ENCODE data around the gene EN1.

EN1 gene

DNA sequence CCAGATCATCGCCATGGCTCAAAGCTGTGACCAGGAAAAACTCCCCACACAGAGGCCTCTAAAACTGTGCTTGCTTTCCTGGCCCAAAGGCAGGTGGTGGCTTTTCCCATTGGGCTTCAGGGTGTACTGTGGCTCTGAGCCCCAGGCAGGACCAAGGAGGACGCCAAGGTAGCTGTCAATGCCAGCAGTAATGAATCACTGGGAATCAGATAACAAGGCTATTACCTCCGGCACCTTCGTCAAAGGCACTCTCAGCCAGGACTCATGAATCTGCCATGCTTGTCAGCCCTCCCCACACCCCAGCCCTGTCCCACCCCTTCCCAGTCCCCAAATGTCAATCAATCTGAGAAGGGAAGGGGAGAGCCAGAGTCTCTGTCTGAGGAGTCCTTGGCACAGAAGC is 27.9 kb upstream of the EN1 start:
- Histone ChIP-seq H3K9me3 (ENCODE audit: control insufficient read depth, low read length) (no peaks in the 10 kb centered on the region), H3K27me3 (ENCODE audit: control insufficient read depth, insufficient read depth, low read length) (no peaks in the 10 kb centered on the region), H3K79me2 (no peaks in the 10 kb centered on the region), H2AFZ (no peak overlapping the region), H3K4me1 (no peaks in the 10 kb centered on the region), H3K27ac (no peak overlapping the region), H3K4me3 (ENCODE audit: low read depth, low read length) (no peak overlapping the region), H3K9ac (no peak overlapping the region), H3K4me2 (ENCODE audit: low read length) (no peak overlapping the region), H3K36me3 (ENCODE audit: control insufficient read depth, insufficient read depth, low read length) (no peaks in the 10 kb centered on the region)
- TF ChIP-seq, protein P1, sequence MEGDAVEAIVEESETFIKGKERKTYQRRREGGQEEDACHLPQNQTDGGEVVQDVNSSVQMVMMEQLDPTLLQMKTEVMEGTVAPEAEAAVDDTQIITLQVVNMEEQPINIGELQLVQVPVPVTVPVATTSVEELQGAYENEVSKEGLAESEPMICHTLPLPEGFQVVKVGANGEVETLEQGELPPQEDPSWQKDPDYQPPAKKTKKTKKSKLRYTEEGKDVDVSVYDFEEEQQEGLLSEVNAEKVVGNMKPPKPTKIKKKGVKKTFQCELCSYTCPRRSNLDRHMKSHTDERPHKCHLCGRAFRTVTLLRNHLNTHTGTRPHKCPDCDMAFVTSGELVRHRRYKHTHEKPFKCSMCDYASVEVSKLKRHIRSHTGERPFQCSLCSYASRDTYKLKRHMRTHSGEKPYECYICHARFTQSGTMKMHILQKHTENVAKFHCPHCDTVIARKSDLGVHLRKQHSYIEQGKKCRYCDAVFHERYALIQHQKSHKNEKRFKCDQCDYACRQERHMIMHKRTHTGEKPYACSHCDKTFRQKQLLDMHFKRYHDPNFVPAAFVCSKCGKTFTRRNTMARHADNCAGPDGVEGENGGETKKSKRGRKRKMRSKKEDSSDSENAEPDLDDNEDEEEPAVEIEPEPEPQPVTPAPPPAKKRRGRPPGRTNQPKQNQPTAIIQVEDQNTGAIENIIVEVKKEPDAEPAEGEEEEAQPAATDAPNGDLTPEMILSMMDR (IDR thresholded peaks at IDR 0.05) = no peak

DNA sequence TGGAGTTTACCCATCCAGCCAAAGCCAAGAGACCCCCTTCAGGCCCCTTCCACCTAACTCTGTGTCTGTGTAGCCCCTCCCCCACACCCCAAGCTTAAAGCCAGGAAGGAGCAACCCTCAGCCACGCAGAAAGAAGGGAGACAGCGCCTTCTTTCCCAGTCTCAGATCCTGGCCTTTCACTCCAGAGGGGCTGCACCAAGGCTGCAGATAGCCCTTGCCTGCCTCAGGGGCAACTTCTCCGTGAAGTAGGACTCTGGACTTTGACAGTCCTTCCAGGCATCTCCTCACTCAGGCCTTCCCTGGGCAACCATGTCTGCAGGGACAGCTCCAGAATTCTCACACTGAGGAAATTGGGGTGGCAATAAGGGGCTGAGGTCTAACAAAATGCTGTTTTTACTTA is 26.9 kb upstream of the EN1 start:
- Histone ChIP-seq H3K36me3 (ENCODE audit: control insufficient read depth, insufficient read depth, low read length) (no peaks in the 10 kb centered on the region), H3K79me2 (no peaks in the 10 kb centered on the region), H3K9me3 (ENCODE audit: control insufficient read depth, low read length) (no peaks in the 10 kb centered on the region), H3K4me2 (ENCODE audit: low read length) (no peak overlapping the region), H3K4me1 (no peaks in the 10 kb centered on the region), H3K27me3 (ENCODE audit: control insufficient read depth, insufficient read depth, low read length) (no peaks in the 10 kb centered on the region), H3K9ac (no peak overlapping the region), H3K27ac (no peak overlapping the region), H2AFZ (no peak overlapping the region), H3K4me3 (ENCODE audit: low read depth, low read length) (no peak overlapping the region)
- TF ChIP-seq, protein P1 (IDR thresholded peaks at IDR 0.05) = no peak

DNA sequence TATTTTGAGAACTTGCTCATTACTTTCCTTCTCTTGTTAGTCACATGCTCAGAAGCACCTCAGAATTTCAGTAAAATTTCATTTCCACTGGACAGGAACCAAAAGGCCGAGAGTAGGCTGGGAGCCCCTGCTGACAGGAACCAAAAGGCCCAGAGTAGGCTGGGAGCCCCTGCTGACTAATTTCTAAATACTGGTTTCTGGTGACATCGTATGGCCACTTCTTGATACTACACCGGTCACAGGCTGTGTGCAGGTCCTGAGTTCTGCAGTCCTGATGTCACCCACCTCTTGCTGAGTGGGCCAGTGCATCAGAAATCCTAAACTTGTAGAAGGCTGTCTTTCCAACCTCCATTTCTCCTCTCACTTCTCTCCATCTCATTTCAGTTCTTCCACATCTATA is 17.7 kb upstream of the EN1 start:
- no peak overlapping the region for H2AFZ ChIP-seq
- H3K4me3 ChIP-seq (ENCODE audit: low read depth, low read length) = no peak overlapping the region
- H3K9ac ChIP-seq = no peak overlapping the region
- H3K36me3 ChIP-seq (ENCODE audit: control insufficient read depth, insufficient read depth, low read length) = no peaks in the 10 kb centered on the region
- H3K79me2 ChIP-seq = no peaks in the 10 kb centered on the region
- H3K9me3 ChIP-seq (ENCODE audit: control insufficient read depth, low read length) = no peaks in the 10 kb centered on the region
- H3K27me3 ChIP-seq (ENCODE audit: control insufficient read depth, insufficient read depth, low read length) = no peaks in the 10 kb centered on the region
- no peak overlapping the region for H3K27ac ChIP-seq
- H3K4me2 ChIP-seq (ENCODE audit: low read length) = no peak overlapping the region
- TF ChIP-seq, protein P1 (IDR thresholded peaks at IDR 0.05) = peak; percentile 49
- no peaks in the 10 kb centered on the region for H3K4me1 ChIP-seq

DNA sequence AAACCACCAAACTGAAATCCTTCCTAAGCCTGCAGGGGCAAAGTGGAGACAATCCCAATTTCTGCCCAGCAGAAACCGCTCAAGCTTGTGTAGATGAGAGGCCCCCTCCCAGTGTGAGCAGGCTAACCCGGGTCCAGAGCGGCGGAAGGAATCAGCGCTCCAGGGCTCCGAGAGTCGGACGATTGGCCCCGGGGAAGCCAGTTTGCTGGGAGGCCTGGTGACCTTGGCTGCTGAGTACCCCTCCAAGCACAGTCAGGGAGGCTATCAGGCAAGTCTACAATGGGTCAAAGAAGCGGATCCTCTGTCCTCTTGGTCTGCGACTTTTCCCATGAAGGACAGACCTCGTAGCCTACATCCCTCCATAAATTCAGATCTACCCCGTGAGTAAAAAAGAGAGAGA is 16.8 kb upstream of the EN1 start:
- H3K4me3 ChIP-seq (ENCODE audit: low read depth, low read length) = no peak overlapping the region
- TF ChIP-seq, protein P1 (IDR thresholded peaks at IDR 0.05) = no peak
- H3K36me3 ChIP-seq (ENCODE audit: control insufficient read depth, insufficient read depth, low read length) = no peaks in the 10 kb centered on the region
- no peaks in the 10 kb centered on the region for H3K4me1 ChIP-seq
- no peak overlapping the region for H3K4me2 ChIP-seq (ENCODE audit: low read length)
- H3K9me3 ChIP-seq (ENCODE audit: control insufficient read depth, low read length) = no peaks in the 10 kb centered on the region
- no peak overlapping the region for H2AFZ ChIP-seq
- no peaks in the 10 kb centered on the region for H3K27me3 ChIP-seq (ENCODE audit: control insufficient read depth, insufficient read depth, low read length)
- no peaks in the 10 kb centered on the region for H3K79me2 ChIP-seq
- no peak overlapping the region for H3K27ac ChIP-seq
- no peak overlapping the region for H3K9ac ChIP-seq

DNA sequence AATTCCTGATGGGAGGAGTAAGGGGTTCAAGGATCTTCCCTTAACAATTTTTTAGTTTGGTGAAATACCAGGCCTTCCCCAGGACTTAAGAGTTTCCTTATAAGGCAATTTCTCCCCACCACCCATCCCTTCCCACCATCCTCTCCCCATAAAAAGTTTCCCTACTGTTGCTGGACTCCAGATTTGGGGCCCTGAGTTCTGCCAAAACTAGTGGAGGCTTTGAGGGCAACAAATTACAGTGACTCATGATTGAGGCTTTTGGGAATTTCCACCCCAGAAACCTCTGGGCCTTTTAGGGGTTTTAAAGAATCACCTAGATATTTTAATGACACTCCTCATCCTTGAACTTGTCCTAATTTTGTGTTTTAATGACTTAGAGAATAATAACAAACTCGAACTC is 14.3 kb upstream of the EN1 start:
- H3K27ac ChIP-seq = no peak overlapping the region
- H3K36me3 ChIP-seq (ENCODE audit: control insufficient read depth, insufficient read depth, low read length) = no peaks in the 10 kb centered on the region
- no peak overlapping the region for H3K4me2 ChIP-seq (ENCODE audit: low read length)
- no peak overlapping the region for H3K9ac ChIP-seq
- H3K4me1 ChIP-seq = no peaks in the 10 kb centered on the region
- TF ChIP-seq, protein P1 (IDR thresholded peaks at IDR 0.05) = no peak
- H2AFZ ChIP-seq = no peak overlapping the region
- H3K9me3 ChIP-seq (ENCODE audit: control insufficient read depth, low read length) = no peaks in the 10 kb centered on the region
- no peak overlapping the region for H3K4me3 ChIP-seq (ENCODE audit: low read depth, low read length)
- no peaks in the 10 kb centered on the region for H3K79me2 ChIP-seq
- peaks cover 3% of the 10 kb centered on the region for H3K27me3 ChIP-seq (ENCODE audit: control insufficient read depth, insufficient read depth, low read length)
